ENCODE results near the gene PCSK5.

GRCh38 chr9:76032038-76032796, 141.7 kb downstream of the PCSK5 start:
- TF ChIP-seq, protein P1, sequence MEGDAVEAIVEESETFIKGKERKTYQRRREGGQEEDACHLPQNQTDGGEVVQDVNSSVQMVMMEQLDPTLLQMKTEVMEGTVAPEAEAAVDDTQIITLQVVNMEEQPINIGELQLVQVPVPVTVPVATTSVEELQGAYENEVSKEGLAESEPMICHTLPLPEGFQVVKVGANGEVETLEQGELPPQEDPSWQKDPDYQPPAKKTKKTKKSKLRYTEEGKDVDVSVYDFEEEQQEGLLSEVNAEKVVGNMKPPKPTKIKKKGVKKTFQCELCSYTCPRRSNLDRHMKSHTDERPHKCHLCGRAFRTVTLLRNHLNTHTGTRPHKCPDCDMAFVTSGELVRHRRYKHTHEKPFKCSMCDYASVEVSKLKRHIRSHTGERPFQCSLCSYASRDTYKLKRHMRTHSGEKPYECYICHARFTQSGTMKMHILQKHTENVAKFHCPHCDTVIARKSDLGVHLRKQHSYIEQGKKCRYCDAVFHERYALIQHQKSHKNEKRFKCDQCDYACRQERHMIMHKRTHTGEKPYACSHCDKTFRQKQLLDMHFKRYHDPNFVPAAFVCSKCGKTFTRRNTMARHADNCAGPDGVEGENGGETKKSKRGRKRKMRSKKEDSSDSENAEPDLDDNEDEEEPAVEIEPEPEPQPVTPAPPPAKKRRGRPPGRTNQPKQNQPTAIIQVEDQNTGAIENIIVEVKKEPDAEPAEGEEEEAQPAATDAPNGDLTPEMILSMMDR (IDR thresholded peaks at IDR 0.05; ENCODE audit: low read depth, low read length, missing input control): no peak
- TF ChIP-seq HNF4A (conservative IDR thresholded peaks at IDR 0.05) (no peak), TAF1 (conservative IDR thresholded peaks at IDR 0.05) (no peak), SP1 (IDR thresholded peaks at IDR 0.05) (no peak), GABPA (IDR thresholded peaks at IDR 0.05 in 1 of 2, conservative IDR thresholded peaks at IDR 0.05 in 1 of 2) (no peak), NR2F2 (IDR thresholded peaks at IDR 0.05) (no peak), RAD21 (IDR thresholded peaks at IDR 0.05) (no peak), RXRA (IDR thresholded peaks at IDR 0.05) (no peak), REST (IDR thresholded peaks at IDR 0.05) (no peak), JUND (IDR thresholded peaks at IDR 0.05) (no peak), YY1 (IDR thresholded peaks at IDR 0.05) (no peak), ATF3 (IDR thresholded peaks at IDR 0.05) (no peak)
- TF ChIP-seq, protein P2, sequence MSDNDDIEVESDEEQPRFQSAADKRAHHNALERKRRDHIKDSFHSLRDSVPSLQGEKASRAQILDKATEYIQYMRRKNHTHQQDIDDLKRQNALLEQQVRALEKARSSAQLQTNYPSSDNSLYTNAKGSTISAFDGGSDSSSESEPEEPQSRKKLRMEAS (IDR thresholded peaks at IDR 0.05): no peak
